Stimulated activated CD8-positive, alpha-beta memory T cell treated with anti-CD3 and anti-CD28 coated beads, Interleukin-2, amount 100 ng/mL, for 48 hours (primary cell): ENCODE results near the gene TSPAN32.
"Not testable (repeated sequence)": the region's sequence is repeated elsewhere in the genome, so short reads cannot be mapped to it uniquely, and the experiment has no call there.

Experiments used
- DNase-seq, 2 donors: peaks; one replicate each; pipeline ENCODE4 v3.0.0-alpha.2; 2020; ENCODE audit warnings: low read depth in 2 of 2

The TSPAN32 gene

GRCh38 chr11:2314525-2315394, 12.9 kb downstream of the TSPAN32 start:
- DNase-seq: no peak

- DNase-seq: no peak
Observed at GRCh38 chr11:2315395-2316168, 13.8 kb downstream of the TSPAN32 start.

DNA sequence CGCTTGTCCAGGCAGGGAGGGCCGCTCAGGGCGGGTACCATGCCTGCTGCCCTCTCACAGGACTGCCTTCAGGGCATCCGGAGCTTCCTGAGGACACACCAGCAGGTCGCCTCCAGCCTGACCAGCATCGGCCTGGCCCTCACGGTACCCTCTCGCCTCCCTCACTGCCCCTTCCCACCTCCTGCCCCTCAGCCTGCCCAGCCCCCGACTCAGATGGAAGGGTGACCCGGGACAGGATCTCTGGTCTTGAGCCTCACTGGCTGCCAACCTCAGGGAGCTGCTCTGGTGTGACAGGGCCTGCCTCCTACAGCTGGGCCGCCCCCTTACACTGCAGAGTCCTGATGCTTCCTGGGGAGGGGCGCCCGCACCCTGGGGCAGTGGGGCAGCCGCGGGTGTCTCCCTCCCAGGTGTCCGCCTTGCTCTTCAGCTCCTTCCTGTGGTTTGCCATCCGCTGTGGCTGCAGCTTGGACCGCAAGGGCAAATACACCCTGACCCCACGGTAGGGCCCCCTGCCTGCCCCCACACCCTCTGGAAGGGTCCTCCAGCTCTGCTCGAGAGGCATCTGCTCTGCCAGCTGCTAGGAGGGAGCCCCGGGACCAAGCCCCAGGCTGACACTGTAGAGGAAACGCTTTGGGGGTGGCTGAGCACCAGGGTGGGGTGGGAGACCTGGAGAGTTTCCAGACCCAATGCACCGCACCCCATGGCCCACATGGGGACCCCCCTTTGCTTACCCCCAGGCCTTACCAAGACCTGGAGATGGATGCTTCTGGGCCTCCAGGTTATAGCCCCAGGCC, 14.6 kb downstream of the TSPAN32 start:
- DNase-seq: no peak

GRCh38 chr11:2316963-2317244, 15.1 kb downstream of the TSPAN32 start:
- DNase-seq: no peak

GRCh38 chr11:2317354-2318050, 15.7 kb downstream of the TSPAN32 start:
- no peak for DNase-seq

GRCh38 chr11:2318123-2318522, 16.3 kb downstream of the TSPAN32 start:
- DNase-seq: no peak

DNA sequence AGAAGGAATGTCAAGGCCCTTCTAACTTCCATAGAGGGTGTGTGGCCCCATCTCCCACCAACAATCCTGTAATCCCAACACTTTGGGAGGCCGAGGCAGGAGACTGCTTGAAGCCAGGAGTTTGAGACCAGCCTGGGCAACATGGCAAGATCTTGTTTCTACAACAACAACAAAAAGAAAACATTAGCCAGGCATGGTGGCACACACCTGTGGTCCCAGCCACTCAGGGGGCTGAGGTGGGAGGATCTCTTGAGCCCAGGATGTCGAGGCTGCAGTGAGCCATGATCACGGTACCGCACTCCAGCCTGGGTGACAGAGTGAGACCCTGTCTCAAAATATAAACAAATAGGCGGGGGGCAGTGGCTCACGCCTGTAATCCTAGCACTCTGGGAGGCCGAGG, 16.9 kb downstream of the TSPAN32 start:
- no peak for DNase-seq

DNA sequence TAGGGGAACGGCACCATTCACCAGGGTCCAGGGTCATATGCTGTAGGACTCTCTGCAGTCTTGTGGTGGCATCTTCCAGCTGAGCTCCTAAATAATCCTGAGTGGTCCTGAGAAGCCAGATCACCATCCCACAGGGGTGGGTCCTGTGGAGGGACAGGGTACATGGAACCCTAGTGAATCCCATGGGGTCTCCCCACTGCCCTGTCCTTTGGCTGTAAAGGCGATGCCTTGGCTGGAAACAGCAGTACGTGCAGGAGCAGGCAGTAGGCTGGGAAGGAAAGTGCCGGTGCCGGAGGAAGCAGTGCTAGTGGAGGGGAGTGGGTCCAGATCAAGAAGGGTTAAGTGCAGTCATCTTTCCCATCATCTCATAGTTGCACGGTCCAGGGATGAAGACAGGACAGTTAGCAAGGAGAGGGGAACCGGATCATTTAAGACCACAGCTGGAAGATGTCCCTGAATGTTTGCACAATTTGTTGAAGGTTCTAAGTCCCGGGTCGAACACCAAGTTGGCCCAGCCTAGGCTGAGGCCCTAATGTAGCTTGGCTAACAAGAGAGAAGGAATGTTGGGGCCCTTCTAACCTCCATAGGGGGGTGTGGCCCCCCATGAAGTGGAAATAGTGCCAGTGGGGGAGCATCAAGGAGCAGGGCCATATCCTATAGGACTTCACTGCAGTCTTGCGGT, 18.1 kb downstream of the TSPAN32 start:
- DNase-seq: no peak

DNA sequence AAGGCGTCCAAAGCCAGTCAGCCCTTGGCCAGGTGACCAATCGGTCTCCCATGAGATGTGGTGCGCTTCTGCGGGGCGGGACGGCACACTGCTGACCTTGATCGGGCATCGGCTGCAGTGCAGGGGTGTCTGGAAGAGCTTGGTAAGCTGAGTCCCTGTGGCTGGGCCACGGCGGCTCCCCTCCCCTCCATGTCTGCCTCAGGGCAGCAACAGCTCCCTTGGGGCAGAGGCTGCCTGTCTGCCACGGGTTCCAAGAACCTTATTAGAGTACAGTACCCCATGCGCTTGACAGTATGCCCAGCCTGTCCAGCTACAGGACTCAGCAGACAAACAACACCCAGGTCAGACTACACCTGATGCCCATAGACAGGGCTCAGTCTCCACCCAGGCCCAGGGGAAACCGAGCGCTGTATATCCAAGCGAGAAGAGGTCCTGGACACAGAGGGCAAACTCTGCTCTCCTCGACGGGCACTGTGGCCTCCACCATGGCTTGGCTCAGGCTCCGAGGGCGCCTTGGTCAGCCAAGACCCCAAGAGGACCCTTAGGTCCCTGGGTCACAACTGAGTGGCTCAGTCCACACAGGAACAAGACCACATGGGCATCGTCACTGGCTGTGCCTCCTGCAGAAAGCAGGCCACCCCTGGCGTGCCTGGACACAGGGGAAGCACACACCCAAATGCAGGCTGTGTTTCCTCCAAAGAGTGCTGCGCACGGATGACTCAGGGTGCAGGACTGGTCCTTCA, 18.9 kb downstream of the TSPAN32 start:
- no peak for DNase-seq

DNA sequence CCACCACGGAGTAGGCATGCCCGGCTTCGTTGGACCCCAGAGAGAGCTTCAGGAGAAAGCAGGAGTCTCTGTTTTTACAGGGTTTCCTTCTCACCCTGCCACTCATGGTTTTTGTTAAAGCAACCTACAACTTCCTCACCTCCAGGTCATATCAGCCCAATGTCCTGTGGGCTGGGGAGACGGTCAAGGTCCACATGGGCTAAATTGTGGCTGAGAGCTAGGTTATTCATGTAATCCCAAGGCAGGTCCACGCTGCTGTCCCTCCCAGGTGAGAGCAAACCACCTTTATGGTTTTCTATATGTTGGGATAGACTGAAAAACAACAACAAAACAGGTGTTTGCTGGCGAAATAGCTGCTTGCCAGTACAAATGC, 19.5 kb downstream of the TSPAN32 start:
- no peak for DNase-seq

DNA sequence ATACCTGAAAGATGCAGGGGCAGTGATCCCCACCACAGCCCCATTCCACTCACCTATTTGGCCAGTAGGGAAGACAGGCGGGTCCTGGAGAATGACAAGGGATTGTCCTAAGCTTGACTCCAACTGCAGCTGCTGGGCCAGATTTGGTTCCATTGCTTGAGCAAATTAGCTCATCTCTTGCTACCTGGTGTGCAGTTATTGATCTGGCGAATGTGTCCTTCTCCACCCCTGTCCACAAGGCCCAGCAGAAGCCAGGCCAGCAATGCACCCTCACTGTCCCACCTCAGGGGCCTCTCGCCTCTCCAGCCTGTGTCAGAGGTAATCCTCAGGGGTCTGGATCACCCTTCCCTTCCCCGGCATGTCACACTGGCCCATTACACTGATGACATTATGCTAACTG, 23.3 kb downstream of the TSPAN32 start:
- no peak for DNase-seq

DNA sequence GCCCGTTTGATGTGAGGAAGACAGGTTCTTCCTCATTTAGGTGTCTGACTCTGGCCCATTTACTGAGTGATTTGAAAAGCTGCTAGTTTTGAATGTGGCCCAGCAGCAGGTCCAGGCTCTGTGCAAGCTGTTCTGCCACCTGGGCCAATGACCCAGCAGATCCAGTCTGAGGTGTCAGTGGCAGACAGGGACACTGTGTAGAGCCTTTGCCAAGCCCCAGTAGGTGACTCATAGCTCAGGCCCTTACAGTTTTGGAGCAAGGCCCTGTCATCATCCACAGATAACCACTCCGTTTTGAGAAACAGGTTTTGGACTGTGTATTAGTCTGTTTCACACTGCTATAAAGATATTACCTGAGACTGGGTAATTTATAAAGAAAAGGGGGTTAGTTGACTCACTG, 23.9 kb downstream of the TSPAN32 start:
- DNase-seq: no peak

DNA sequence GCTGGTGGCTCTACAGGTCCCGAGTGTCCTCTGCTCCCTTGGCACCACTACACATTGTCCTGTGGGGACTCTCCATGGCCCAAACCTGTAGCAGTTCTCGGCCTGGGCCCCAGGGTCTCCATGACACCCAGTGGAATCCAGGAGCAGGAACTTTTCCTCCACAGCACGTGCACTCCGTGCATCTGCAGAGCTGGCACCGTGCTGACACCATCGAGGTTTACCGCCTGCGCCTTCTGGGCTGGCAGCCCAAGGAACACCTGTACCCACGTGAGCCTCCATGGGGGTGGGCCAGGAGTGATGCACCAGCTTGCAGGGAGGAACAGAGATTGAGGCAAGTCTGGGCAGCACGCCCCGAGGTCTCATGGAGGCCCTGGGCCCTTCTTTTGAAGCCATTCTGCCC, 25.2 kb downstream of the TSPAN32 start:
- DNase-seq: no peak

- no peak for DNase-seq
Observed at GRCh38 chr11:2328021-2328420, 26.2 kb downstream of the TSPAN32 start.

- no peak for DNase-seq
Observed at GRCh38 chr11:2328656-2329354, 27.0 kb downstream of the TSPAN32 start.

DNA sequence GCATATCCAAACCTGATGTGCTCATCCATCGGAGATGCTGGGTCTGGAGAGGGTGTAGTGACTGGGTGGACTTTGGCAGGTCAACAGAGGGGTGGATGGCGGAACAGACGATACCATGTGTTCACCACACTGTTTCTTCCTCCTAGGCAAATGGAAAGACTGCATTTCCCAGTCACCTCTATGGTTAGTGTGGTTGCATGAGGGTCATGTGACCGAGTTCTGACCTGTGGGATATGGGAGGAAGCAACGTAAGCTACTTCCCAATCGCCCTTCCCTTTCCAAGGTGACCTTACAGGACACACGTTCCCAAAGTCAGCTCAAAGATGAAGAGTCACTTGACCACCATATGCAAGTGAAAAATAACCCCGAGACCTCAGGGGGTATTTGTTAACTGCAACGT, 27.7 kb downstream of the TSPAN32 start:
- DNase-seq: no peak

DNA sequence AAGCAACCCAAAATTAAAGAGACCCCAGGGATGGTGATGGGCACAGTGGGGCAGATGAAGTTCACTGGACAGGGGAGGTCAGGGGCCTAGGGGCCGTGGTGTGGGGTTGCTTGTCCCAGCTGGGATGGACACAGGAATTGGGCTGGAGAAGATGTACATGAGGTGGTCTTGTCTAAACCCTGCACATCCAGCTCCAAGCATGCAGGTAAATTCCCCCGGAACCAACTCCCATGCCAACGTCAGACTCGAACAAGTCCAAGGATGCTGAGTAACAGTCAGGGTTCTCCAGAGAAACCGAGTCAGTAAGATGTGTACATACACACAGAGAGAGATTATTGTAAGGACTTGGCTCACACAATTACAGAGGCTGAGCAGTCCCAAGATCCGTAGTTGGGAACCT, 28.9 kb downstream of the TSPAN32 start:
- no peak for DNase-seq

DNA sequence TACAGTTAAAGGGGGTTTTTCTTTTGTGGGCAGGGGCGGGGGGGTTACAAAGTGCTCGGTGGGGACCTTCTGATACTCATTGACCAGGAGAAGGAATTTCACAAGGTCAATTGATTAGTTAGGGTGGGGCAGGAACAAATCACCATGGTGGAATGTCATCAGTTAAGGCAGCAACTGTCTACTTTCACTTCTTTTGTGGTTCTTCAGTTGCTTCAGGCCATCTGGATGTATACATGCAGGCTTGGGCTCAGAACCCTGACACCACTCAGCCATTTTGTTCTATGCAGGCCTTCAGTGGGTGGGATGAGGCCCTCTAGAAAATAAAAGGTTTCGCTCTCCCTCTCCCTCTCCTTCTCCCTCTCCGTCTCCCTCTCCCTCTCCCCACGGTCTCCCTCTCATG, 29.6 kb downstream of the TSPAN32 start:
- no peak for DNase-seq

DNA sequence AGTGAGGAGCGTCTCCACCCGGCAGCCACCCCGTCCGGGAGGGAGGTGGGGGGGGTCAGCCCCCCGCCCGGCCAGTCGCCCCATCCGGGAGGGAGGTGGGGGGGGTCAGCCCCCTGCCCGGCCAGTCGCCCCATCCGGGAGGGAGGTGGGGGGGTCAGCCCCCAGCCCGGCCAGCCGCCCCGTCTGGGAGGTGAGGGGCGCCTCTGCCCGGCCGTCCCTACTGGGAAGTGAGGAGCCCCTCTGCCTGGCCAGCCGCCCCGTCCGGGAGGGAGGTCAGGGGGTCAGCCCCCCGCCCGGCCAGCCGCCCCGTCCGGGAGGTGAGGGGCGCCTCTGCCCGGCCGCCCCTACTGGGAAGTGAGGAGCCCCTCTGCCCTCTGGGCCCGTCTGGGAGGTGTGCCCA, 30.8 kb downstream of the TSPAN32 start:
- DNase-seq: not testable (repeated sequence)
